Neural cell (in vitro differentiated cells): ENCODE results near the gene GRIP1. TPM values are rescaled to one million over a fixed set of nuclear protein-coding genes. Genes with fewer than 3 reads are reported as not detected.

Experiments
- H2AFZ ChIP-seq: fragments of 200-600, 300-800 bp; sonication (generic), shearing (Covaris generic); 2 replicates; pipeline ENCODE4 v1.6.0; 2014; ENCODE audit warnings: low read depth, mild to moderate bottlenecking, antibody characterized with exemption, low read length, moderate library complexity
- H3F3A ChIP-seq: fragments of 200-600 bp; shearing (Covaris generic); 2 replicates; pipeline ENCODE4 v1.6.1; 2016; ENCODE audit warnings: mild to moderate bottlenecking, moderate library complexity, mixed read lengths, antibody characterized with exemption, low read length; ENCODE audit not compliant: insufficient read depth, poor library complexity, severe bottlenecking
- H3K27ac ChIP-seq: fragments of 200-600, 300-800 bp; sonication (generic), shearing (Covaris generic); 2 replicates; pipeline ENCODE4 v1.5.1; 2014; ENCODE audit warnings: mild to moderate bottlenecking, low read length, moderate library complexity
- H3K27me3 ChIP-seq: fragments of 300-800, 200-600 bp; sonication (generic), shearing (Covaris generic); 2 replicates; pipeline ENCODE4 v1.6.0; 2014; ENCODE audit warnings: mild to moderate bottlenecking, low read depth, low read length, moderate library complexity; ENCODE audit not compliant: insufficient read depth
- H3K36me3 ChIP-seq: fragments of 300-800, 200-600 bp; sonication (generic), shearing (Covaris generic); 2 replicates; pipeline ENCODE4 v1.5.1; 2014; ENCODE audit warnings: mild to moderate bottlenecking, antibody characterized with exemption, low read length, moderate library complexity; ENCODE audit not compliant: insufficient read depth
- H3K4me2 ChIP-seq: fragments of 300-800, 200-600 bp; sonication (generic), shearing (Covaris generic); 2 replicates; pipeline ENCODE4 v1.6.0; 2014; ENCODE audit warnings: mild to moderate bottlenecking, low read length
- H3K4me3 ChIP-seq: fragments of 300-800, 200-600 bp; sonication (generic), shearing (Covaris generic); 2 replicates; pipeline ENCODE4 v1.5.1; 2014; ENCODE audit warnings: mild to moderate bottlenecking, low read length, moderate library complexity
- H3K79me2 ChIP-seq: fragments of 200-600 bp; shearing (Covaris generic); replicated peaks from 2 replicates; pipeline ENCODE4 v1.6.0; 2014; ENCODE audit warnings: mild to moderate bottlenecking, low read length, moderate library complexity; ENCODE audit not compliant: insufficient read depth
- H3K9ac ChIP-seq: fragments of 300-800, 200-600 bp; sonication (generic), shearing (Covaris generic); 2 replicates; pipeline ENCODE4 v1.6.1; 2016; ENCODE audit warnings: mild to moderate bottlenecking, low read length, mixed read lengths
- H3K9me2 ChIP-seq: fragments of 200-600 bp; shearing (Covaris generic); 2 replicates; pipeline ENCODE4 v1.6.1; 2016; ENCODE audit warnings: mild to moderate bottlenecking, low read length, mixed read lengths; ENCODE audit not compliant: insufficient read depth
- H3K9me3 ChIP-seq: fragments of 200-600, 300-800 bp; sonication (generic), shearing (Covaris generic); 2 replicates; pipeline ENCODE4 v1.6.1; 2016; ENCODE audit warnings: mild to moderate bottlenecking, mixed run types, low read length, moderate library complexity, mixed read lengths
- H4K20me1 ChIP-seq: fragments of 200-600 bp; shearing (Covaris generic); 2 replicates; pipeline ENCODE4 v1.6.1; 2016; ENCODE audit warnings: mild to moderate bottlenecking, mixed run types; ENCODE audit not compliant: insufficient read depth
- CTCF ChIP-seq: fragments of 450-650 bp; IDR thresholded peaks from 2 replicates; pipeline ENCODE4 v1.5.1; 2014; ENCODE audit warnings: antibody characterized with exemption, mild to moderate bottlenecking, moderate library complexity; ENCODE audit not compliant: poor library complexity, severe bottlenecking
- EP300 ChIP-seq: fragments of 450-650 bp; conservative IDR thresholded peaks from 2 replicates; pipeline ENCODE4 v1.6.1; 2014; ENCODE audit warnings: antibody characterized with exemption, mild to moderate bottlenecking, moderate library complexity; ENCODE audit not compliant: poor library complexity, severe bottlenecking
- EZH2 ChIP-seq: fragments of 200-600, 300-800 bp; shearing (Covaris generic), sonication (generic); IDR thresholded peaks from 2 replicates; pipeline ENCODE4 v1.6.1; 2014; ENCODE audit warnings: antibody characterized with exemption, low read length, borderline replicate concordance, mild to moderate bottlenecking; ENCODE audit not compliant: insufficient read depth, poor library complexity, severe bottlenecking
- MXI1 ChIP-seq: fragments of 450-650 bp; conservative IDR thresholded peaks from 2 replicates; pipeline ENCODE4 v1.6.1; 2014; ENCODE audit warnings: antibody characterized with exemption, mild to moderate bottlenecking; ENCODE audit not compliant: poor library complexity, severe bottlenecking
- POLR2AphosphoS5 ChIP-seq: IDR thresholded peaks from 2 replicates; pipeline ENCODE4 v1.6.1; 2012
- RAD21 ChIP-seq: fragments of 450-650 bp; conservative IDR thresholded peaks from 2 replicates; pipeline ENCODE4 v1.6.1; 2014; ENCODE audit warnings: antibody characterized with exemption, mild to moderate bottlenecking, moderate library complexity
- REST ChIP-seq: IDR thresholded peaks from 2 replicates; pipeline ENCODE4 v1.6.1; 2012; ENCODE audit warnings: borderline replicate concordance
- SMC3 ChIP-seq: fragments of 450-650 bp; conservative IDR thresholded peaks from 2 replicates; pipeline ENCODE4 v1.6.1; 2014; ENCODE audit warnings: antibody characterized with exemption, mild to moderate bottlenecking, moderate library complexity; ENCODE audit not compliant: poor library complexity
- TAF1 ChIP-seq: IDR thresholded peaks from 2 replicates; pipeline ENCODE4 v1.6.1; 2012; ENCODE audit warnings: low read depth
- polyA plus RNA-seq: library from polyadenylated mRNA; depleted of rRNA; stranded (reverse); fragments of >200 nt; gene quantifications from 2 replicates; pipeline ENCODE4 v1.2.3, GENCODE V29; 2014

Gene GRIP1
- polyA plus RNA-seq, 1 donor from 2014 or later, result 41.1 TPM

- Histone ChIP-seq H3K36me3 (no peaks in the 10 kb centered on the region), H3K9me3 (no peaks in the 10 kb centered on the region), H3F3A (no peaks in the 10 kb centered on the region), H3K4me2 (no peak overlapping the region), H4K20me1 (no peaks in the 10 kb centered on the region), H3K4me3 (no peak overlapping the region), H3K27ac (no peak overlapping the region), H3K79me2 (peaks cover 3% of the 10 kb centered on the region), H2AFZ (no peak overlapping the region), H3K9me2 (no peaks in the 10 kb centered on the region), H3K27me3 (no peaks in the 10 kb centered on the region), H3K9ac (no peak overlapping the region)
- TF ChIP-seq MXI1 (no peak), SMC3 (no peak), REST (no peak), EZH2 (no peak)
These were observed 45.7 kb upstream of the GRIP1 start for GRCh38 chr12:66724616-66725015.

- TF ChIP-seq SMC3, result no peak
- no peak for TF ChIP-seq RAD21
- H3K4me2 ChIP-seq, result no peak overlapping the region
- peaks cover 3% of the 10 kb centered on the region for H3K79me2 ChIP-seq
- no peak overlapping the region for H3K27ac ChIP-seq
- no peak overlapping the region for H2AFZ ChIP-seq
- H3K27me3 ChIP-seq, result no peaks in the 10 kb centered on the region
- no peaks in the 10 kb centered on the region for H3K9me2 ChIP-seq
- H3K4me3 ChIP-seq, result no peak overlapping the region
- H3K9me3 ChIP-seq, result no peaks in the 10 kb centered on the region
- no peaks in the 10 kb centered on the region for H4K20me1 ChIP-seq
- H3F3A ChIP-seq, result no peaks in the 10 kb centered on the region
- H3K9ac ChIP-seq, result no peak overlapping the region
- H3K36me3 ChIP-seq, result no peaks in the 10 kb centered on the region
These were observed 45.1 kb upstream of the GRIP1 start for GRCh38 chr12:66724026-66724425.

GRCh38 chr12:66719862-66720261 is 41.0 kb upstream of the GRIP1 start:
- TF ChIP-seq TAF1 (no peak), SMC3 (no peak), EZH2 (no peak), POLR2AphosphoS5 (no peak), CTCF (no peak), RAD21 (no peak), EP300 (no peak)
- Histone ChIP-seq H3K9me3 (no peaks in the 10 kb centered on the region), H3K4me3 (no peak overlapping the region)

More at GRCh38 chr12:66719862-66720261, 41.0 kb upstream of the GRIP1 start:
- Histone ChIP-seq H3K27ac (no peak overlapping the region), H3K4me2 (no peak overlapping the region), H3K27me3 (no peaks in the 10 kb centered on the region), H3F3A (no peaks in the 10 kb centered on the region), H3K9ac (no peak overlapping the region), H3K79me2 (no peaks in the 10 kb centered on the region), H4K20me1 (no peaks in the 10 kb centered on the region), H3K36me3 (no peaks in the 10 kb centered on the region), H2AFZ (no peak overlapping the region), H3K9me2 (no peaks in the 10 kb centered on the region)
